Measurements from ENCODE around the gene OR2AK2.
"Not testable (repeated sequence)": the region's sequence is repeated elsewhere in the genome, so short reads cannot be mapped to it uniquely, and the experiment has no call there.

OR2AK2 gene

DNA sequence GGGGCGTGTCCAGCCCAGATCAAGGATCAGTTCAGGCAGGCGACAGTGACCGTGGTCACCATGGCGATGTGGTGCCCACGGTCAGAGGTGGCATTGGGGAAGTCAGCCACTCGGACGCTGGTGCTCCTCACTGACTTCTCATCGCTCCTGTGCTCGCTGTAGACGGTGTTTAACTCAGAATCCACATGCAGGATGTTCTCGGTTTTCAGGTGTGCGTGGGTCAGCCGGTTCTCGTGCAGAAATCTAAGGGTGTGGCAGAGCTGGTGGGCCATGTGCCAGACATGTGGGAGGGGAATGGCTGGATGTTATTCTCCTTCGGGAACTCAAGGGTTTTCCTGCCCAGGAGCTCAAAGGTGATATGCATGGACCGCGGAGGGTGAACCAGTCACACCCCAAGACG lies 28.6 kb upstream of the OR2AK2 start:
- WGBS (ENCODE audit: extremely low coverage, insufficient coverage, low lambda C conversion rate) = no CpG with 5 or more reads among the region's 18 CpGs
- H3K79me1 ChIP-seq (ENCODE audit: low read length) = no peaks in the 10 kb centered on the region
- no peaks in the 10 kb centered on the region for H3K36me3 ChIP-seq (ENCODE audit: control insufficient read depth, insufficient read depth, low read length)
- no peak overlapping the region for H2BK120ac ChIP-seq (ENCODE audit: low read depth, low read length)
- H3K23ac ChIP-seq (ENCODE audit: low read length) = no peak overlapping the region
- no peak overlapping the region for H3K4me2 ChIP-seq (ENCODE audit: low read length)
- no peak overlapping the region for H3K4me3 ChIP-seq (ENCODE audit: low read length)
- H2BK5ac ChIP-seq (ENCODE audit: low read length) = no peak overlapping the region
- no peak for DNase-seq
- H3K56ac ChIP-seq (ENCODE audit: low read length) = no peak overlapping the region
- H3K4ac ChIP-seq (ENCODE audit: low read depth, low read length) = no peak overlapping the region
- no peaks in the 10 kb centered on the region for H3K79me2 ChIP-seq (ENCODE audit: control insufficient read depth, insufficient read depth, low read length)
- no peak overlapping the region for H4K5ac ChIP-seq (ENCODE audit: low read length)
- H3K27me3 ChIP-seq (ENCODE audit: insufficient read depth, low read length, poor library complexity) = no peaks in the 10 kb centered on the region
- H3K4me1 ChIP-seq (ENCODE audit: control insufficient read depth, low read depth, low read length) = no peaks in the 10 kb centered on the region
- H2AK5ac ChIP-seq (ENCODE audit: low read length) = no peak overlapping the region
- no peak overlapping the region for H3K27ac ChIP-seq (ENCODE audit: low read depth, low read length)
- H4K8ac ChIP-seq (ENCODE audit: low read depth, low read length) = no peak overlapping the region
- no peak overlapping the region for H3K9ac ChIP-seq (ENCODE audit: low read length)
- no peak overlapping the region for H3K18ac ChIP-seq (ENCODE audit: low read length)
- H2BK15ac ChIP-seq (replicated peaks; ENCODE audit: low read depth) = no peak overlapping the region

GRCh38 chr1:247936965-247937734 lies 27.9 kb upstream of the OR2AK2 start:
- H2BK5ac ChIP-seq (ENCODE audit: low read length); H3K79me2 ChIP-seq (ENCODE audit: control insufficient read depth, insufficient read depth, low read length); H3K23ac ChIP-seq (ENCODE audit: low read length); H2BK15ac ChIP-seq (replicated peaks; ENCODE audit: low read depth); H3K79me1 ChIP-seq (ENCODE audit: low read length); H4K5ac ChIP-seq (ENCODE audit: low read length); H3K18ac ChIP-seq (ENCODE audit: low read length); H3K4me1 ChIP-seq (ENCODE audit: control insufficient read depth, low read depth, low read length); H4K8ac ChIP-seq (ENCODE audit: low read depth, low read length); H3K36me3 ChIP-seq (ENCODE audit: control insufficient read depth, insufficient read depth, low read length); H3K4me2 ChIP-seq (ENCODE audit: low read length); H3K27me3 ChIP-seq (ENCODE audit: insufficient read depth, low read length, poor library complexity); H3K27ac ChIP-seq (ENCODE audit: low read depth, low read length); H3K4ac ChIP-seq (ENCODE audit: low read depth, low read length); H2AK5ac ChIP-seq (ENCODE audit: low read length); H2BK120ac ChIP-seq (ENCODE audit: low read depth, low read length): not testable (repeated sequence)
- peak; percentile 92 for DNase-seq
- peak overlapping the region; percentile 41 for H3K9ac ChIP-seq (ENCODE audit: low read length)
- WGBS (ENCODE audit: extremely low coverage, insufficient coverage, low lambda C conversion rate) = no CpG with 5 or more reads among the region's 44 CpGs
- H3K56ac ChIP-seq (ENCODE audit: low read length) = peak overlapping the region; percentile 63
- peak overlapping the region; percentile 41 for H3K4me3 ChIP-seq (ENCODE audit: low read length)

DNA sequence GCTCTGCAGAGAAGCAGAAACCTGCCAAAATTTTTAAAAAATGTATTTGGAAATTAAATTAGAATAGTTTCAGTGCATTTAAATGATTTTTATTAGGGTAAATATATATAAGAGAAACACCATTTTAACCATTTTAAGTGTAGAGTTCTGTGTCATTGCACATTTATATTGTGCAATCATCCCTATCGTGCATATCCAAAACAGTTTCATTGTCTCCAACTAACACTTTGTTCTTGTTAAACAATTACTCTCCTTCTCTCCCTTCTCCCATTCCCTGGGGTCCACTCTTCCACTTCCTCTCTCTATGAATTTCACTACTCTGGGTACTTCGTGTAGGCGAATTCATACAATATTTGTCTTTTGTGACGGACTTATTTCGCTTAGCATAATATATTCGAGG lies 22.4 kb upstream of the OR2AK2 start:
- H3K9ac ChIP-seq (ENCODE audit: low read length) = no peak overlapping the region
- no peak overlapping the region for H3K27ac ChIP-seq (ENCODE audit: low read depth, low read length)
- no peak overlapping the region for H3K4ac ChIP-seq (ENCODE audit: low read depth, low read length)
- no peak overlapping the region for H3K4me2 ChIP-seq (ENCODE audit: low read length)
- no peak for DNase-seq
- no peaks in the 10 kb centered on the region for H3K79me1 ChIP-seq (ENCODE audit: low read length)
- no peak overlapping the region for H2BK5ac ChIP-seq (ENCODE audit: low read length)
- no peak overlapping the region for H3K23ac ChIP-seq (ENCODE audit: low read length)
- no peaks in the 10 kb centered on the region for H3K27me3 ChIP-seq (ENCODE audit: insufficient read depth, low read length, poor library complexity)
- no peaks in the 10 kb centered on the region for H3K79me2 ChIP-seq (ENCODE audit: control insufficient read depth, insufficient read depth, low read length)
- H4K5ac ChIP-seq (ENCODE audit: low read length) = no peak overlapping the region
- no CpG with 5 or more reads among the region's 6 CpGs for WGBS (ENCODE audit: extremely low coverage, insufficient coverage, low lambda C conversion rate)
- H3K18ac ChIP-seq (ENCODE audit: low read length) = no peak overlapping the region
- no peak overlapping the region for H3K4me3 ChIP-seq (ENCODE audit: low read length)
- H2BK15ac ChIP-seq (replicated peaks; ENCODE audit: low read depth) = no peak overlapping the region
- H3K56ac ChIP-seq (ENCODE audit: low read length) = no peak overlapping the region
- H2AK5ac ChIP-seq (ENCODE audit: low read length) = no peak overlapping the region
- no peak overlapping the region for H4K8ac ChIP-seq (ENCODE audit: low read depth, low read length)
- H2BK120ac ChIP-seq (ENCODE audit: low read depth, low read length) = no peak overlapping the region
- H3K4me1 ChIP-seq (ENCODE audit: control insufficient read depth, low read depth, low read length) = no peaks in the 10 kb centered on the region
- no peaks in the 10 kb centered on the region for H3K36me3 ChIP-seq (ENCODE audit: control insufficient read depth, insufficient read depth, low read length)

DNA sequence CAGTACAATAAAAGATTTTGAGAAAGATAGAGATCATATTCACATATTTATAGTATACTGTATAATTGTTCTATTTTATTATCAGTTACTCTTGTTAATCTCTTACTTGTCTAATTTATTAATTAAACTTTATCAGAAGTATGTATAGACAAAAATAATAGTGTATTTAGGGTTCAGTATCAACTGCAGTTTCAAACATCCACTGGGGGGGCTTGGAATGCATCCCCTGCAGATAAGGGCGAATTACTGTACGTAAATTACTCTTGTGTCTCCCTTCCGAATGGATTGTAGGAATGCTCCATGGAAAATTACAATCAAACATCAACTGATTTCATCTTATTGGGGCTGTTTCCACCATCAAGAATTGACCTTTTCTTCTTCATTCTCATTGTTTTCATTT lies 16.5 kb upstream of the OR2AK2 start, which contains the start of gene OR2L8:
OR2L8 (plus strand) TSS at position 301 of the 400 bp plus-strand sequence; CDS start at position 301, 0 bp downstream.
- H3K4me3 ChIP-seq (ENCODE audit: low read length) = no peak within 1 kb of the TSS

DNA sequence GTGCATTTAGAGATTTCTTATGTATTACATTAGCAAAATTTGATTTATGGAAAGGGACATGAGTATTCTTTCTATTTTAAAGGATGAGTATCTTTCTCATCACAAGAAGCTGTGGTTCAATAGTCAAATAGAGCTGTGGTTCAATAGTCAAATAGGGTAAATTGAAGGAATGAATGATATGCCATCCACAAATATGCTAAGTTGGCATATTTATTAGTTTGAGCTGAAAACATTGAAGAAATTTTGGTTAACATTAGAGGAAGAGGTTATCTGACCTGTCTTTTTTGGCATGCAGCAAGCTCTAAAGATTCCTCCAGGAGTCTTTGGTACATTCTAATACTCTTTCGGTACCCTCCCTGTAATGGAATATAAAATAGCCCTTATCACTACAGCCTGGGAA lies 11.6 kb upstream of the OR2AK2 start:
- Histone ChIP-seq H3K27ac (ENCODE audit: low read depth, low read length) (no peak overlapping the region), H3K18ac (ENCODE audit: low read length) (no peak overlapping the region), H4K5ac (ENCODE audit: low read length) (no peak overlapping the region), H3K27me3 (ENCODE audit: insufficient read depth, low read length, poor library complexity) (no peaks in the 10 kb centered on the region), H2BK15ac (replicated peaks; ENCODE audit: low read depth) (no peak overlapping the region), H3K36me3 (ENCODE audit: control insufficient read depth, insufficient read depth, low read length) (no peaks in the 10 kb centered on the region), H2BK5ac (ENCODE audit: low read length) (no peak overlapping the region), H3K4me3 (ENCODE audit: low read length) (no peak overlapping the region), H3K4ac (ENCODE audit: low read depth, low read length) (no peak overlapping the region), H3K23ac (ENCODE audit: low read length) (no peak overlapping the region), H3K79me1 (ENCODE audit: low read length) (no peaks in the 10 kb centered on the region), H3K79me2 (ENCODE audit: control insufficient read depth, insufficient read depth, low read length) (no peaks in the 10 kb centered on the region), H4K8ac (ENCODE audit: low read depth, low read length) (no peak overlapping the region), H3K9ac (ENCODE audit: low read length) (no peak overlapping the region), H3K4me1 (ENCODE audit: control insufficient read depth, low read depth, low read length) (no peaks in the 10 kb centered on the region), H2BK120ac (ENCODE audit: low read depth, low read length) (no peak overlapping the region), H3K4me2 (ENCODE audit: low read length) (no peak overlapping the region), H2AK5ac (ENCODE audit: low read length) (no peak overlapping the region), H3K56ac (ENCODE audit: low read length) (no peak overlapping the region)
- DNase-seq = no peak
- no CpG with 5 or more reads among the region's 1 CpG for WGBS (ENCODE audit: extremely low coverage, insufficient coverage, low lambda C conversion rate)

More for the DNA sequence above, 16.5 kb upstream of the OR2AK2 start, which contains the start of gene OR2L8:
- Histone ChIP-seq H3K23ac (ENCODE audit: low read length) (no peak within 1 kb of the TSS), H4K8ac (ENCODE audit: low read depth, low read length) (no peak within 1 kb of the TSS), H2BK120ac (ENCODE audit: low read depth, low read length) (no peak within 1 kb of the TSS), H4K5ac (ENCODE audit: low read length) (no peak within 1 kb of the TSS), H2AK5ac (ENCODE audit: low read length) (no peak within 1 kb of the TSS), H3K36me3 (ENCODE audit: control insufficient read depth, insufficient read depth, low read length) (no peaks in the 10 kb centered on the region), H3K4ac (ENCODE audit: low read depth, low read length) (no peak within 1 kb of the TSS), H3K18ac (ENCODE audit: low read length) (no peak within 1 kb of the TSS), H3K79me2 (ENCODE audit: control insufficient read depth, insufficient read depth, low read length) (no peaks in the 10 kb centered on the region), H2BK15ac (replicated peaks; ENCODE audit: low read depth) (no peak within 1 kb of the TSS), H3K4me2 (ENCODE audit: low read length) (no peak within 1 kb of the TSS), H3K27ac (ENCODE audit: low read depth, low read length) (no peak within 1 kb of the TSS), H3K4me1 (ENCODE audit: control insufficient read depth, low read depth, low read length) (no peaks in the 10 kb centered on the region), H3K56ac (ENCODE audit: low read length) (no peak within 1 kb of the TSS), H3K79me1 (ENCODE audit: low read length) (no peaks in the 10 kb centered on the region), H3K27me3 (ENCODE audit: insufficient read depth, low read length, poor library complexity) (no peaks in the 10 kb centered on the region), H3K9ac (ENCODE audit: low read length) (no peak within 1 kb of the TSS), H2BK5ac (ENCODE audit: low read length) (no peak within 1 kb of the TSS)
- DNase-seq = no peak
- WGBS (ENCODE audit: extremely low coverage, insufficient coverage, low lambda C conversion rate) = no CpG with 5 or more reads among the region's 3 CpGs

DNA sequence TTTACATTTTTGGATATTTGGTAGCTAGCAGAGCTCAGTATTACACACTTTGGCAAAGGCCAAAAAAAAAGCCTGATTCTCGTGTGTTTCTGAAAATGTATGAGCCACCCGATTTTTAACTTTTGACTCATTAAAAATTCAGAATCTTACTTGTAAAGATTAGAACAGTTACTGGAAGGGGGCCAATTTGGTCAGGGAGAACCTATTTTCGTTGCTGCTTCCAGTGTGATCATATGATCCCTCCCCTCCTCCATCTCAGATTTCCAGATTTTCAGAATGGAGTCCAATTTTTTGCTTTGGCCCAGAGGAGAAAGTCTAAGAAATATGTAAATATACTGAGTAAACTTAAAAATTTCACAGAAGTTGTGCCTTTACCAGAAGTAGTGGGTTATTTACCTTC lies 3.2 kb upstream of the OR2AK2 start:
- H3K56ac ChIP-seq (ENCODE audit: low read length) = no peak overlapping the region
- H3K4me3 ChIP-seq (ENCODE audit: low read length) = no peak overlapping the region
- no peak overlapping the region for H2AK5ac ChIP-seq (ENCODE audit: low read length)
- no peak overlapping the region for H4K8ac ChIP-seq (ENCODE audit: low read depth, low read length)
- no peak overlapping the region for H2BK5ac ChIP-seq (ENCODE audit: low read length)
- H3K79me1 ChIP-seq (ENCODE audit: low read length) = no peaks in the 10 kb centered on the region
- DNase-seq = no peak
- H3K4me2 ChIP-seq (ENCODE audit: low read length) = no peak overlapping the region
- no peak overlapping the region for H2BK120ac ChIP-seq (ENCODE audit: low read depth, low read length)
- H3K18ac ChIP-seq (ENCODE audit: low read length) = no peak overlapping the region
- no peaks in the 10 kb centered on the region for H3K27me3 ChIP-seq (ENCODE audit: insufficient read depth, low read length, poor library complexity)
- WGBS (ENCODE audit: extremely low coverage, insufficient coverage, low lambda C conversion rate) = no CpG with 5 or more reads among the region's 3 CpGs
- H3K23ac ChIP-seq (ENCODE audit: low read length) = no peak overlapping the region
- no peaks in the 10 kb centered on the region for H3K79me2 ChIP-seq (ENCODE audit: control insufficient read depth, insufficient read depth, low read length)
- H3K9ac ChIP-seq (ENCODE audit: low read length) = no peak overlapping the region
- H3K4me1 ChIP-seq (ENCODE audit: control insufficient read depth, low read depth, low read length) = no peaks in the 10 kb centered on the region
- H3K27ac ChIP-seq (ENCODE audit: low read depth, low read length) = no peak overlapping the region
- H3K36me3 ChIP-seq (ENCODE audit: control insufficient read depth, insufficient read depth, low read length) = no peaks in the 10 kb centered on the region
- H3K4ac ChIP-seq (ENCODE audit: low read depth, low read length) = no peak overlapping the region
- H2BK15ac ChIP-seq (replicated peaks; ENCODE audit: low read depth) = no peak overlapping the region
- no peak overlapping the region for H4K5ac ChIP-seq (ENCODE audit: low read length)

Data from mesendoderm (in vitro differentiated cells).